ENCODE results near the gene WDR64. TPM values are rescaled to one million over a fixed set of nuclear protein-coding genes. Genes with fewer than 3 reads are reported as not detected.

The WDR64 gene
- total RNA-seq, 1 experiment from 2014 or later, result not detected

GRCh38 chr1:241817956-241818612 lies 166.0 kb downstream of the WDR64 start:
- no TSS peak for BruUV-seq (replicated peaks)
- ChIA-PET CTCF (no interaction called here), POLR2A (no interaction called here)
- no peaks in the 10 kb centered on the region for H3K27me3 ChIP-seq (replicated peaks; ENCODE audit: control insufficient read depth, insufficient read depth, low read length)
- intact Hi-C loops (cut with micrococcal nuclease; ENCODE audit: unreplicated experiment), result no loop called here
- H3K9me3 ChIP-seq, result no peaks in the 10 kb centered on the region
- Mint-ChIP-seq H3K36me3 (ENCODE audit: insufficient read depth, unreplicated experiment) (no peaks in the 10 kb centered on the region), H3K27ac (ENCODE audit: unreplicated experiment) (no peak overlapping the region), H3K4me3 (ENCODE audit: unreplicated experiment) (no peak overlapping the region), H3K27me3 (ENCODE audit: insufficient read depth, unreplicated experiment) (peaks cover 10% of the 10 kb centered on the region), H3K4me1 (ENCODE audit: low read depth, unreplicated experiment) (no peaks in the 10 kb centered on the region), H3K9me3 (ENCODE audit: unreplicated experiment) (no peaks in the 10 kb centered on the region)
- DNase-seq, result no peak
- TF ChIP-seq CTCF (IDR thresholded peaks at IDR 0.05; ENCODE audit: insufficient read depth in 1 of 2, low read depth in 1 of 2, low read length in 1 of 2, severe bottlenecking in 1 of 2, unreplicated experiment in 1 of 2), result no peak
- no peak overlapping the region for H3K4me3 ChIP-seq (ENCODE audit: low read depth, low read length)
- no peaks in the 10 kb centered on the region for H3K4me1 ChIP-seq
- H3K36me3 ChIP-seq (ENCODE audit: control insufficient read depth, insufficient read depth, low read length), result no peaks in the 10 kb centered on the region

- POLR2A ChIA-PET, result no interaction called here
- H3K4me1 Mint-ChIP-seq (ENCODE audit: low read depth, unreplicated experiment), result no peaks in the 10 kb centered on the region
- Histone ChIP-seq H3K36me3 (ENCODE audit: control insufficient read depth, insufficient read depth, low read length) (no peaks in the 10 kb centered on the region), H3K27me3 (replicated peaks; ENCODE audit: control insufficient read depth, insufficient read depth, low read length) (no peaks in the 10 kb centered on the region), H3K4me1 (no peaks in the 10 kb centered on the region), H3K9me3 (no peaks in the 10 kb centered on the region), H3K4me3 (ENCODE audit: low read depth, low read length) (no peak overlapping the region)
- intact Hi-C loops (cut with micrococcal nuclease; ENCODE audit: unreplicated experiment), result no loop called here
- H3K36me3 Mint-ChIP-seq (ENCODE audit: insufficient read depth, unreplicated experiment), result no peaks in the 10 kb centered on the region
- CTCF ChIA-PET, result no interaction called here
- H3K4me3 Mint-ChIP-seq (ENCODE audit: unreplicated experiment), result no peak overlapping the region
- no TSS peak for BruUV-seq (replicated peaks)
- H3K27me3 Mint-ChIP-seq (ENCODE audit: insufficient read depth, unreplicated experiment), result peaks cover 10% of the 10 kb centered on the region
- no peak for TF ChIP-seq CTCF (IDR thresholded peaks at IDR 0.05; ENCODE audit: insufficient read depth in 1 of 2, low read depth in 1 of 2, low read length in 1 of 2, severe bottlenecking in 1 of 2, unreplicated experiment in 1 of 2)
- no peak for DNase-seq
- no peaks in the 10 kb centered on the region for H3K9me3 Mint-ChIP-seq (ENCODE audit: unreplicated experiment)
- no peak overlapping the region for H3K27ac Mint-ChIP-seq (ENCODE audit: unreplicated experiment)
Measured at GRCh38 chr1:241819340-241819866, 167.3 kb downstream of the WDR64 start.

- Mint-ChIP-seq H3K36me3 (ENCODE audit: insufficient read depth, unreplicated experiment) (no peaks in the 10 kb centered on the region), H3K27ac (ENCODE audit: unreplicated experiment) (no peak overlapping the region), H3K9me3 (ENCODE audit: unreplicated experiment) (no peaks in the 10 kb centered on the region), H3K4me1 (ENCODE audit: low read depth, unreplicated experiment) (no peaks in the 10 kb centered on the region), H3K4me3 (ENCODE audit: unreplicated experiment) (no peak overlapping the region), H3K27me3 (ENCODE audit: insufficient read depth, unreplicated experiment) (peaks cover 10% of the 10 kb centered on the region)
- no peak for DNase-seq
- H3K9me3 ChIP-seq, result no peaks in the 10 kb centered on the region
- TF ChIP-seq CTCF (IDR thresholded peaks at IDR 0.05; ENCODE audit: insufficient read depth in 1 of 2, low read depth in 1 of 2, low read length in 1 of 2, severe bottlenecking in 1 of 2, unreplicated experiment in 1 of 2), result no peak
- no peaks in the 10 kb centered on the region for H3K27me3 ChIP-seq (replicated peaks; ENCODE audit: control insufficient read depth, insufficient read depth, low read length)
- BruUV-seq (replicated peaks), result no TSS peak
- ChIA-PET POLR2A (no interaction called here), CTCF (no interaction called here)
- no peaks in the 10 kb centered on the region for H3K4me1 ChIP-seq
- H3K4me3 ChIP-seq (ENCODE audit: low read depth, low read length), result no peak overlapping the region
- intact Hi-C loops (cut with micrococcal nuclease; ENCODE audit: unreplicated experiment), result no loop called here
- H3K36me3 ChIP-seq (ENCODE audit: control insufficient read depth, insufficient read depth, low read length), result no peaks in the 10 kb centered on the region
Measured at GRCh38 chr1:241821363-241821762, 169.3 kb downstream of the WDR64 start.

All from Caco-2 (cell line).